ENCODE results near the gene SMIM7.
"Not testable (repeated sequence)": the region's sequence is repeated elsewhere in the genome, so short reads cannot be mapped to it uniquely, and the experiment has no call there.

Gene SMIM7

DNA sequence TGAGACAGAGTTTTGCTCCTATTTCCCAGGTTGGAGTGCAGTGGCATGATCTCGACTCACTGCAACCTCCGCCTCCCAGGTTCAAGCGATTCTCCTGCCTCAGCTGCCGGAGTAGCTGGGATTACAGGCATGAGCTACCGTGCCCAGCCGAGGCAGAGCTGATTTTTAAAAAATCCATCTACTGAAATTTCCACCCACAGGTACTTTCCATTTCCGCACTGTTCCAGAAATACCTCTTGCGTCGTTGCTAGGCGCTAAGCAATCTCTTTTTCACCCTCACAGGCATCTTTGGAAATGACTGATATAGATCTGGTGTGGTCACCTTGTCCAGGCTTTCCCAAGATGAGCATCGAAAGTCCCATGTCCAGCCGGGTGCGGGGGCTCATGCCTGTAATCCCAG is 10.3 kb upstream of the SMIM7 start:
- DNase-seq: no peak
- no peak for TF ChIP-seq POLR2A (IDR thresholded peaks at IDR 0.05; ENCODE audit: low read length)

DNA sequence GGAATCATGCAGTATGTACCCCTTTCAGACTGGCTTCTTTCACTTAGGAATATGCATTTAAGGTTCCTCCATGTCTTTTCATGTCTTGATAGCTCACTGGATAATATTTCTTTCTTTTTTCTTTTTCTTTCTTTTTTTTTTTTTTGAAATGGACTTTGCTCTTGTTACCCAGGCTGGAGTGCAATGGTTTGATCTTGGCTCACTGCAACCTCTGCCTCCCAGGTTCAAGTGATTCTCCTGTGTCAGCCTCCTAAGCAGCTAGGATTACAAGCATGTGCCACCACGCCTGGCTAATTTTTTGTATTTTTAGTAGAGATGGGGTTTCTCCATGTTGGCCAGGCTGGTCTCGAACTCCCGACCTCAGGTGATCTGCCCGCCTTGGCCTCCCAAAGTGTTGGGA is 8.8 kb upstream of the SMIM7 start:
- not testable (repeated sequence) for DNase-seq

- TF ChIP-seq GATA1 (IDR thresholded peaks at IDR 0.05; ENCODE audit: low read depth, low read length) (no peak), POLR2A (IDR thresholded peaks at IDR 0.05; ENCODE audit: low read length) (no peak)
- no peak for DNase-seq
These were observed 8.2 kb upstream of the SMIM7 start for GRCh38 chr19:16668176-16668575.

GRCh38 chr19:16661480-16662034 is 1.6 kb upstream of the SMIM7 start:
- DNase-seq: peak in 1 of 2 experiments; percentile 31
- no peak for TF ChIP-seq POLR2A (IDR thresholded peaks at IDR 0.05; ENCODE audit: low read length)
- TF ChIP-seq GATA1 (IDR thresholded peaks at IDR 0.05; ENCODE audit: low read depth, low read length): no peak

GRCh38 chr19:16660763-16661479 is 977 bp upstream of the SMIM7 start, which contains the start of gene TMEM38A:
Gene TMEM38A, plus strand, starts transcription at chr19:16661139. Its CDS starts 79 bp downstream, at chr19:16661218.
- DNase-seq: peak; percentile 53 to 59
- TF ChIP-seq POLR2A (IDR thresholded peaks at IDR 0.05; ENCODE audit: low read length) (no peak), GATA1 (IDR thresholded peaks at IDR 0.05; ENCODE audit: low read depth, low read length) (no peak)

DNA sequence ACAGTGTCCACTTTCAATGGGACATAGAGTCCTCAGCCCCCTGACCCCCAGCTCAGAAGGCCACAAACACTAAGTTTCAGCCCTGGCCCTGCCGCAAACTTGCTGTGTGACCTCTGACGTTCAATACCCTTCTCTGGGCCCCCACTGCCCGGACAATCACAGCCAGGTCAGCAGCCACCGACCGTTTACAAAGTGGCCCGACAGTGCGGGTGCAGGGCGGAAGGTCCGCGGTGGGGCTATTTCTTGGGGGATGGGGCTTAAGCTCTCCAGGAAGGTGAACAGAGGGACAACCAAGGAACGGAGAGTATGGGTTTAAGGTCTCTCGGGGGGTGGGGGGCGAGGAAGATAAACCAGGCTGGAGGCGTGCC is 496 bp downstream of the SMIM7 start:
- DNase-seq: no peak
- TF ChIP-seq POLR2A (IDR thresholded peaks at IDR 0.05; ENCODE audit: low read length) (no peak), GATA1 (IDR thresholded peaks at IDR 0.05; ENCODE audit: low read depth, low read length) (no peak)

GRCh38 chr19:16657384-16657783 is 2.6 kb downstream of the SMIM7 start:
- DNase-seq: no peak
- TF ChIP-seq POLR2A (IDR thresholded peaks at IDR 0.05; ENCODE audit: low read length) (no peak), GATA1 (IDR thresholded peaks at IDR 0.05; ENCODE audit: low read depth, low read length) (no peak)

- TF ChIP-seq GATA1 (IDR thresholded peaks at IDR 0.05; ENCODE audit: low read depth, low read length) (no peak), POLR2A (IDR thresholded peaks at IDR 0.05; ENCODE audit: low read length) (no peak)
- no peak for DNase-seq
These were observed 4.2 kb downstream of the SMIM7 start for GRCh38 chr19:16655727-16656126.

GRCh38 chr19:16654627-16655026 is 5.3 kb downstream of the SMIM7 start:
- DNase-seq: no peak
- no peak for TF ChIP-seq POLR2A (IDR thresholded peaks at IDR 0.05; ENCODE audit: low read length)
- no peak for TF ChIP-seq GATA1 (IDR thresholded peaks at IDR 0.05; ENCODE audit: low read depth, low read length)

DNA sequence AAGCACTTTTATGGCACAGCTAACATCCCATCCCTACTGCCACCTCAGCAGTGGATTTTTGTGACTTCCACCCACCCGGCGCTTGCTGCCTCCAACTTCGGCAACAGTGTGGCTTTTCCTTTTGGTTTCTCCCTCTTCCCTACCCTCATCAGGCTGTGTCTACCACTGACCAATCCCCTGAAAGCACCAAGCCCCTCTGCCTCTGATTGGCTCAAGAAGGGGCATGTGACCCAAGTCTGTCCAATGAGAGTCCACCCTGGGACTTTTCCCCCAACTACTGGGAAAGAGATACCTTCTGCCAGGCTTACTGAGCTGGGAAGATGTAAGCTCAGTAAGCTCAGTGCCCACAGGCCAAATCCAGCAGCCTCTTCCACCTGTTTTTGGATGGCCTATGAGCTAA is 5.8 kb downstream of the SMIM7 start:
- no peak for DNase-seq
- TF ChIP-seq GATA1 (IDR thresholded peaks at IDR 0.05; ENCODE audit: low read depth, low read length): no peak
- TF ChIP-seq POLR2A (IDR thresholded peaks at IDR 0.05; ENCODE audit: low read length): no peak

- DNase-seq: no peak
- TF ChIP-seq GATA1 (IDR thresholded peaks at IDR 0.05; ENCODE audit: low read depth, low read length) (no peak), POLR2A (IDR thresholded peaks at IDR 0.05; ENCODE audit: low read length) (no peak)
These were observed 7.1 kb downstream of the SMIM7 start for GRCh38 chr19:16652854-16653253.

DNA sequence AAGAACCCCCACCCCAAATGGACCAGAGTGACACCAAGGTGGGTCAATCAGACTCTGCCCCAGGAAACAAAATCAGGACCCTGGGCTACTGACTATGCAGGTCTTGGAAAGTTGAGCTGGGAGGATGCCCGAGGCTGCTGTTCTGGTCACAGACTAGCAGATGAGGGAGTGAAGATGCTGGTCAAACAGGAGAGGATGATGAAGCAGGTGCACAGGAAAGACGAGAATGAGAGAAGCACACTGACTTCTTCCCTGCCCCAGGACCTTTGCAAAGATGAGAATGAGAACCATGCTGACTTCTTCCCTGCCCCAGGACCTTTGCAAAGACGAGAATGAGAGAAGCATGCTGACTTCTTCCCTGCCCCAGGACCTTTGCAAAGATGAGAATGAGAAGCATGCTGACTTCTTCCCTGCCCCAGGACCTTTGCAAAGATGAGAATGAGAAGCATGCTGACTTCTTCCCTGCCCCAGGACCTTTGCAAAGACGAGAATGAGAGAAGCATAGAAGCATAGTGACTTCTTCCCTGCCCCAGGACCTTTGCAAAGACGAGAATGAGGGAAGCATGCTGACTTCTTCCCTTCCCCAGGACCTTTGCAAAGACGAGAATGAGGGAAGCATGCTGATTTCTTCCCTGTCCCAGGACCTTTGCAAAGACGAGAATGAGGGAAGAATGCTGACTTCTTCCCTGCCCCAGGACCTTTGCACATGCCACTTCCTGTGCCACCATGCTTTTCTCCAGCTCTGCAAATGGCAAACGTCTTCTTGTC is 8.3 kb downstream of the SMIM7 start:
- DNase-seq: not testable (repeated sequence)

DNA sequence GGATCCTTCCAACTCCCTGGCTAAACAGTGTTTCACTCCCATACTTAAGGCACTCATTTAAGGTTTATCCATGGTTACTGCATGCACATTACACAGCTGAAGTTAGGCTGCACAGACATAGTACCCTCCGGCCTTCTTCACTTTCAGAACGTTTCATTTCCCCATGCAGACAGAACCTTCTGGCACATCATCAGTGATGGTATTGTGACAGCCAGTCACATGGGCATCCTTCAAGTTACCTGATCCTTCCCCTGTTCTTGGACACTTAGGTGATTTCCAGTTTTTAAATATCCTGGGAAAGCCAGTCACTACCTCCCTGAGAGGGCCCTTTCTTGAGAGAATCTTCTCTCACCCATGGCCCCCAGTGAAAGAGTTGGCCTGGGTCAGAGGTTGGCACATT is 9.1 kb downstream of the SMIM7 start:
- no peak for TF ChIP-seq GATA1 (IDR thresholded peaks at IDR 0.05; ENCODE audit: low read depth, low read length)
- no peak for TF ChIP-seq POLR2A (IDR thresholded peaks at IDR 0.05; ENCODE audit: low read length)
- DNase-seq: no peak

GRCh38 chr19:16649734-16650133 is 10.2 kb downstream of the SMIM7 start:
- TF ChIP-seq GATA1 (IDR thresholded peaks at IDR 0.05; ENCODE audit: low read depth, low read length) (no peak), POLR2A (IDR thresholded peaks at IDR 0.05; ENCODE audit: low read length) (no peak)
- no peak for DNase-seq

- TF ChIP-seq GATA1 (IDR thresholded peaks at IDR 0.05; ENCODE audit: low read depth, low read length) (no peak), POLR2A (IDR thresholded peaks at IDR 0.05; ENCODE audit: low read length) (no peak)
- no peak for DNase-seq
These were observed 14.8 kb downstream of the SMIM7 start for GRCh38 chr19:16645140-16645539.
